Measurements from ENCODE around the gene PDIK1L.
"Not testable (repeated sequence)": the region's sequence is repeated elsewhere in the genome, so short reads cannot be mapped to it uniquely, and the experiment has no call there.

PDIK1L gene

DNA sequence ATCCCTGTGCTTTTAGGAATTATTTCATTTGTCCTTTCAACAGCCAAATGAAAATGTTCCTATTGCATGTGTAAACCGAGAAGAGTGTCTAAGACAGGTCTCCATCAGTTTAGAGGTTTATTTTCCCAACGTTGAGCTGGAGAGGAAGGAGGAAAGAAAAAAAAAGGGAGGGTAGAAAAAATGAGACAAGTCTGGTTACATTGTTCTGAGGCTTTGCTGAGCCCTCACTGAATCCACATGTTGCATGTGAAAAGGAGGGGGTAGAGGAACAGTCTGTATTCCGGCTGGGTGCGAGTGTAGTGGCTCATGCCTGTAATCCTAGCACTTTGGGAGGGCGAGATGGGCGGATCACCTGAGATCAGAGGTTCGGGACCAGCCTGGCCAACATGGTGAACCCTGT is 19.2 kb upstream of the PDIK1L start:
- no peak for DNase-seq

DNA sequence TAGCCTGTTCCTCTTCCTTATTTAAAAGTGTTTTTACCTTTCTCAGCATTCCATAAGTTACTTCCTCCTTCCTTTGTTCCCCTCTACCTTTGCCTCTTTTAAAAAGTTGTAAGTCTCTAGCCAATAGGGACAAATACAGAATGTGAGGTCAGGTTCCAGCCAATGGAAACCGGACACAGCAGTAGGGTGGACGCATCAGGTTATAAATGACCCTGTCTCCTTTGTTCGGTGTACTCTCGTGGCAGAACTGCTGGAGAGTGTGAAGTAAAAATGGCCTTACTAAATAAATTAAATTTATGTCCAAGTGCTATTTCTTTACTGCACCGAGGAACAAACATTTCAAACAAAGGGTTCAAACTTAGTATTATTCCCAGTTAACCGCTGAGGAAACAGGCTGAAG is 18.1 kb upstream of the PDIK1L start:
- DNase-seq = not testable (repeated sequence)

DNA sequence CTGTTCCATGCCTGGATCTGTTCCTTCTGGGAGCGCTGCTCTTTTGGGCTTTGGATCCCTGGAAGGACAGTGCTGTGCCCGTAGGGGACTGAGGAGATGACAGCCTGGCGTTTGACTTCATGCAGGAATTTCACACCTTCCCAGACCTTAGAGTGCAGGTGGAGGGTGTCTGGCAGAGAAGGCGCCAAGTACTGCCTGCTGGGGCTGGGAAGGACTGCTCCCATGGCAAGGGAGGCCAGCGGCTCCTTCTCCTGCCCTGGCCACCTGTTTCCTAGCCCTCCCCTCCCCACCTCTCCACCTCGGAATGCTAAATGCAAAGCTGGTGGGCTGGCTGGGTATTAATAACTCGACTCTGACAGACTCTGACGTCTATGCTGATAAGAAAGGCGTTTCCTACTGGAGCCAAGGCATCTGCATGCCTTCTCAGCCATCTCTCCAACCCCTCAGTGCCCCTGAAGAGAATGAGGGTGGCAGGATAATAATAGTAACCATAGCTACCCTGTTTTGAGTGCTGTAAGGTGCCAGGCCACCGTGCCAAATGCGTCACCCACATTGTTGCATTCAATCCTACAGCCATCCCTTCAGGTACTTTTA is 17.5 kb upstream of the PDIK1L start:
- no peak for DNase-seq

DNA sequence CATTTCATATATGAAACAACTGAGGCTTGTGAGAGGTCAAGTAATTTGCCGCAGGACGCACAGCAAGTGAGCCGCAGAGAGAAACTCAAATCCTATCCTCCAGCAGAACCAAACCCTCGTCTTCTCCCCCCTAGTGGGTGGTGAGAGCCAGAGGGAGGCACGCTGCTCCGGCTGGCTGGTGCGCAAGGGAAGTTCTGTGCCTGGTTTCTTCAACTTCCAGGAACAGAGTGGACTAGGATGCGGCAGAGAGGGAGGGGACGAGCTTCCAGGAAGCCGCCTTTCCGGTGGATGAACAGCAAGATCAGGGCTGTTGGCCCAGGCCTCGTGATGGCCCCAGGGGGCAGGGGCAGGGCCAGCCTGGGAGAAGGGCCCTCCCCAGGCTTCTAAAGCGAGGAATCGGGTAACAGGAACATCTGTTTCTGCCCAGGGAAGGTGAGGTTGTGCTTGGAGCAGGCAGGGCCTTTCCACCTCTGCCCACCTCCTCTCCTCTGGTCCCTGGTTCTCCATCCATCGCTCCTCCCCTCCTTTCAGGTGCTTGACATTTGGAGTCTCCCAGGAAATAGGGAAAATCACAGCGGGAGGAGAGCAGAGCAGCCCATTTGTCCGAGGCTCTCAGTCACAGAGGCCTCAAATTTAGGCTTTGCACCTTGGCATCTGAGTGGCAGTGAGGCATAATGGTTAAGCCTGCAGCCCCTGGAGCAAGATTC is 16.8 kb upstream of the PDIK1L start:
- peak; percentile 55 for DNase-seq

DNA sequence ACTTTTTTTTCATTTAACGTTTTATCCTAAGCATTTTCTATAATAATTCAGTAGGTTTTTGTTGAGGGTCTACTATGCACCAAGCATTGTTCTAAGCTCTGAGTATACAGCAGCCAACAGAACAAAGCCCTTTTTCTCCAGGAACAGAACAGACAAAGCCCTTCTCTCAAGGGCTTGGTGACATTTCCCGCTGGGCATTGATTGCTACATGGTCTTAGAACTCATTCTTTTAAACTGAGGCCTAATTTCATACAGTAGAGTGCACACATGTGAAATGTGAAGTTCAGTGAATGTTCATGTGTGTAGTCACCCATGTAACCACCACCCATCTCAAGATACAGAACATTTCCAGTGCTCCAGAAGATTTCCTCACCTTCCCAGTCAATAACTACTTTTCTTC is 15.2 kb upstream of the PDIK1L start:
- no peak for DNase-seq

DNA sequence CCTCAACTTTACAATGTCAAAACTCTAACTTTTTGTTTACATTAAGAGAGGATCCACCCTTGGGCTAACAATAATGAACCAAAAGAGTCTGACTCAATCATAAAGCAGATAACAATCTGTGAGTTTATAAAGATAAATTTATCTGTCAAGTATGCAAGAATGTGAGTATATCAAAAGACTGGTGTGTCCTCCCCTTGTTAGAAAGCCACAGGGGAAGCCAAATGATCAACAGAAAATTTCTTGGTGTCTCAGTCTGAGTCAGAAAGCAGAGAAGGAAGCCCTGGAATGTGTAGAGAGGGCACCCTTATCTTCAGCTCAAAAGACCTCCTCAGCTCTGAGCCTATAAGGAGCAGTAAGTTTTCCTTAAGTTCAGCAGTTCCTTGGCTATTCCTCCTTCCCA is 13.9 kb upstream of the PDIK1L start:
- peak; percentile 92 for DNase-seq

DNA sequence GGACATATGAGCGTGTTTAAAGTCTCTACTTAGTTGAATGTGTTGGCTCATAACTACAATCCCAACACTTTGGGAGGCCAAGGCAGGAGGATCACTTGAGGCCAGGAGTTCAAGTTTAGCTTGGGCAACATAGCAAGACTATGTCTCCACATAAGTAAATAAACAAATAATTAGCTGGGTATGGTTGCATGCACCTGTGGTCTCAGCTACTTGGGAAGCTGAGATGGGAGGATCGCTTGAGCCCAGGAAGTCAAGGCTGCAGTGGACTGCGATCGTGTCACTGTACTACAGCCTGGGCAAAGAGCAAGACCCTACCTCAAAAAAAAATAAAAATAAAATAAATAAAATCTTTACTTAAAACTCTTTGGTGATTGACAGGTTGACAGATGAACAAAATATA is 13.0 kb upstream of the PDIK1L start:
- no peak for DNase-seq

DNA sequence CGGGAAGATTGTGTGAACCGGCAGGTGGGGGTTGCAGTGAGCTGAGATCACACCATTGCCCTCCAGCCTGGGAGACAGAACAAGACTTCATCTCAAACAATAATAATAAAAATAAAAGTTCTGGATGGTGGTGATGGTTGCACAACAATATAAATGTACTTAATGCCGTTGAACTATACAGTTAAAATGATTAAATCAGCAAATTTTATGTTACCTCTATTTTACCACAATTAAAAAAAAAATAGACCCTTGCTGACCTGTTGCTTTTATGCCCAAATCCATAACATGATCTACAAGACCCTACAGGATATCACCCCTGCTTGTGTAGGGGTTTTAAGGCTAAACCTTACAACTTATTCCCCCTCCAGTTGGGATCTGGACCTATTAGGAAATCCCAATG is 11.8 kb upstream of the PDIK1L start:
- no peak for DNase-seq

DNA sequence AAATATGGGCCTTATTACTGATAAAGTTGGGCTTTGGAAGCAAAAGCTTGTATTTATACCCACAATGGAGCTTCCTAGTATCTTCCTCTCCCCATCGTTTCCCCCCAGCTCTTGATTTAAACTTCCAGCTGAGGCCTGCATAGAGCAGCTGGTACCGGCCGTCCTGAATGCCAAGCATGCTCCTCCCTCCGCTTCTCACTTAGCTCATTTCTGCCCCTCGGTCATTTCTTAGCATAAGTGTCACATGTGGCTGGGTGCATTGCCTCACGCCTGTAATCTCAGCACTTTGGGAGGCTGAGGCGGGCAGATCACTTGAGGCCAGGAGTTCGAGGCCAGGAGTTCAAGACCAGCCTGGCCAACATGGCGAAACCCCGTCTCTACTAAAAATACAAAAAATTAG is 11.4 kb upstream of the PDIK1L start:
- DNase-seq = not testable (repeated sequence)

DNA sequence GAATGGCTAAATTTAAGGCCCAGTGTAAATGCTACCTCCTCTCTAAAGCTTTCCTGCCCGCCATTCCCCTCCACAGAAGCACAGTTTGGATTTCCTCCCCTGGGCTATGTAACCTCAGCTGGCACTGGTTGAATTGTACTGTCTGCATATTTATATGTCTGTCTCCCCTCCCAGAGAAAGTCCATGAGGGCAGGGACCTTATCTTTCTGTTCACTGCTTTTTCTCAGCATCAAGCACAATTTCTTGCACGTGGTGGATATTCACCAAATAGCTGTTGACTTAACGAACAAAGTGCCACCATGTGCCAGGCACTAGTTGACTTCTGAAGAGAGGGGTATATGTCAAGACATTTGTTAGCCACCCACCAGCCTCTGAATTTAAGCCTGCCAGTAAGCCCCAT is 9.5 kb upstream of the PDIK1L start:
- peak; percentile 30 for DNase-seq

DNA sequence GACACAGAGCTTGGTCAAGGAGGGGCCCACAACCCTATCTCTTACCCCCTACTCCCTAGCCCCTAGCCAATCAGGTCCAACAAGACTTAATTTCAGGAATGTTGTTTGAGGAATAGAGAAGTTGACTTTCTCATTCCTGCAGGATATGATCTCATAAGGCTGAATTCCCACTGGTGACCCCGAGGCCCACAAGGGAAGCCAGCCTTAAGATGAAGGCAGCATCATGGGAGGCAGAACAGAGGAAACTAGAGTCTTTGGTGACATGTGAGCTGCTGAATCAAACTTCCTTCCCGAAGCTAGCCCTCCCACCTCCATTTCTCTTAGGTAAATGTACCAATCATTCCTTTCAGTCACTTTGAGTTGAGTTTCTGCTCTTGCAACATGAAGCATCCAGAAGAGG is 9.1 kb upstream of the PDIK1L start:
- peak; percentile 64 for DNase-seq

DNA sequence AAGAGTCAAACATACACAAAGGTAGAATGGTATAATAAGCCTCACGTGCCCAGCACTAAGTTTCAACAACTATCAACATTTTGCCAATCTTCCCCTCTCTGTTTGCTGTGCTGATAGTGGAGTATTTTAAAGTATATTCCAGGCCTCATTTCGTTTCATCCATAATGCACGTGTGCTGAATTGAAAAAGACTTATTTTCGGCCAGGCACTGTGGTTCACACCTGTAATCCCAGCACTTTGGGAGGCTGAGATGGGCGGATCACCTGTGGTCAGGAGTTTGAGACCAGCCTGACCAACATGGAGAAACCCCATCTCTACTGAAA is 6.4 kb upstream of the PDIK1L start:
- DNase-seq = not testable (repeated sequence)

DNA sequence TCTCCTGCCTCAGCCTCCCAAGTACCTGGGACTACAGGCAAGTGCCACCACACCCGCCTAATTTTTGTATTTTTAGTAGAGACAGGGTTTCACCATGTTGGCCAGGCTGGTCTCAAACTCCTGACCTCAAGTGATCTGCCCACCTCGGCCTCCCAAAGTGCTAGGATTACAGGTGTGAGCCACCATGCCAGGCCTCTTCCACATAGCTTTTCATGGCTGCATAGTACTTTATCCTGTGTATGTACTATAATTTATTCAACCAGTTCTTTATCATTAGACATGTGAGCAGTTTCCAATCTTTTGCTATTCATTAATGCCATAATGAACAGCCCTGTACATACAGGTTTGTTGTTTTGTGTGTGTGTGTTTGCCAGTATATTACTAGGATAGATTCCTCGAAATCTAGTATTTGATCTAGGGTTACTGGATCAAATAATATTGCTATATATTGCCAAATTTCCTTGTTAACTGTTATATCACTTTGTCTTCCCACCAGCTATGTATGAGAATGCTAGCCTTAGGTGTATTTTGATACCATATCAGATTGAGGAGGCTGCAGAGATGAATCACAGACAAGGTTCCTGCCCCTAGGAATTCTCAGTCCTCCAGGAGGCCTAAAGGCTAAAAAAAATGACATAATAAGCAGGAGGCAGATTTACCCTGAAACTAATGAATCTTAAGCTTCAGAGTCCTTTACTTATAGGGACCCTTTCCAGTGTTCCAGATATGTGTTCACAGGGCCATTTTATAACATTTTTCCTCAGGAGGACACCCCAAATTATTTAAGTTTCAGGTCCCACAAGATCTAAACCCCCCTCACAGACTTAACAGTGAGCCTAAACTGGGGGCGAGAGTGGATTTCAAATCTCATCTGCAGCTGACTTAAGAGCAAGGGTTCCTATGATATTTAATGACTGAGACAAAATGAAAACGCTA is 2.1 kb upstream of the PDIK1L start:
- no peak for DNase-seq

DNA sequence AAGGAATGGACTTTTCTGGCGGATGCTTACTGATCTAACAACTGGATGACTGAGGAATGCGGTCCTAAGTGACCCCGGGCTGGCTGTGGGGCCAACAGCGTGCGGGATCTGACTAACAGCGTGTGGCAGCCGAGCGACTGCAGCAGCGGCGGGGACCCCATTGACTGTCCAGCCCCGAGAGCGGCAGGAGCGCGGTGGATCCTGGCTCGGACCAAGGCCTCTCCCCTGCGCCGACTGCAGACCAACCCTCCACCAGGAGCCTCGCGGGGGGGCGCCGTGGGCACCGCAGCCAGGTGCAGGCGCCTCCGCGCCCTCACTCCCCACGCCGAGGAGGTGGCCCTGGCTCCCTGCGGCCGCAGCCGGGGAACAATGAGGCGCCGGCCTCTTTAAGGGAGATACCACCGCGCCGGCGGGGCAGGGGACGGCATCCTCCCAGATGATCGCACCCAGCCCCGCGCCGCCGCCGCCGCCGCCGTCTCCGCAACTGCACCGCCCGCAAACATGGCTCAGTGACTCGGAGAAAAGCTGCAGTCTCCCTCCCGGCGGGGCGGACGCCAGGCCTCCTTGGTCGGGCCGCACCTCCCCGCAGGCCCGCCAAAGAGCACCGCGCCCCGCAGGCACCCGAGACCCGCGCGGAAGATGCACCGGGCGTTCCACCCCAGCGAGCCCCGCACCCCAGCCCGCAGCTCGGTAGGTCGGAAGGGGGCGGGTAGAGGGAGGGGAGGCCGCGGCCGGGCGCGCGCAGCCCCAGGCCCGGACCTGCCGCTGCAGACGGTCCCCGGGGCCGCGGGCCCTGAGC is 694 bp upstream of the PDIK1L start:
- peak; percentile 74 for DNase-seq

DNA sequence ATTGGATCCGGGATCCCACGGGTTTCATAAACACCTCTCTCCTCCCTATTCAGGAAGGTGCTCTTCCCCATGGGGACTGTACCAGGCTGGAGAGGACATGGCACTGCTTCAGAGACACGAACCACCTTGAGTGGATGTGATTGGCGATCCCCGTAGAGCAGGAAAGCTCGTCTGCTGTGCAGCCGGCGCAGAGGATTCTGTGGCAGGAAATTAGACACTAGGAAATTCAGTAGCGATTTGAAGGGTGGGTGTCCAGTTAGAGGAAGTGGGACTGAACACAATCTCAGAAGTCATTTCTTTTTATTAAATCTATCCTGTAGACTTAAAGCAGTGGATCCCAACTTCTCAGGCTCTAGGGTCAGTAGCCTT is 767 bp downstream of the PDIK1L start:
- no peak for DNase-seq

DNA sequence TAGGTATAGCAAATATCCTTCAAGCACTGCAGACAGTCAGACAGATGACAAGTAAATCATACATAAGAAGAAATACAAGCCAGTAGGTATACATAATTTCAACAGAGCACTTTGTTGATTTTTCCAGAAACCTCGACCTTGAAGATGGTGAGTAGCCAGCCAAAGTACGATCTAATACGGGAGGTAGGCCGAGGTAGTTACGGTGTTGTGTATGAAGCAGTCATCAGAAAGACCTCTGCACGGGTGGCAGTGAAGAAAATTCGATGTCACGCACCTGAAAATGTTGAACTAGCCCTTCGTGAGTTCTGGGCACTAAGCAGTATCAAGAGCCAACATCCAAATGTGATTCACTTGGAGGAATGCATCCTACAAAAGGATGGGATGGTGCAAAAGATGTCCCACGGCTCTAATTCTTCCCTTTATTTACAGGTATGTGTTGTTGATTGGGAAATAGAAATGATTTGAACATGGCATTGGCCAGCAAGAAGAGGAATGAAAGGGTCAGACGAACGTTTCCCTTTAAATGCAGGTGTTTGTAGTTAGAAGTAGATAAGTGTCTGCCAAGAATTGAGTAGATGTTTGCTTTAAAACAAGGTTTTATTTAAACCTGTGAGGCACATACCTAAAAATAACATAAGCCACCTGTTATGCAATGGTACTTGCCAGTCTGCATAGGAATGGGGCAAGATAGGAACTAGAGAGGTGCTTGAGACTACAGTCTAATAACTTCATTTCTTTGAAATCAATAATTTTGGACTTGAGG is 2.7 kb downstream of the PDIK1L start:
- no peak for DNase-seq

DNA sequence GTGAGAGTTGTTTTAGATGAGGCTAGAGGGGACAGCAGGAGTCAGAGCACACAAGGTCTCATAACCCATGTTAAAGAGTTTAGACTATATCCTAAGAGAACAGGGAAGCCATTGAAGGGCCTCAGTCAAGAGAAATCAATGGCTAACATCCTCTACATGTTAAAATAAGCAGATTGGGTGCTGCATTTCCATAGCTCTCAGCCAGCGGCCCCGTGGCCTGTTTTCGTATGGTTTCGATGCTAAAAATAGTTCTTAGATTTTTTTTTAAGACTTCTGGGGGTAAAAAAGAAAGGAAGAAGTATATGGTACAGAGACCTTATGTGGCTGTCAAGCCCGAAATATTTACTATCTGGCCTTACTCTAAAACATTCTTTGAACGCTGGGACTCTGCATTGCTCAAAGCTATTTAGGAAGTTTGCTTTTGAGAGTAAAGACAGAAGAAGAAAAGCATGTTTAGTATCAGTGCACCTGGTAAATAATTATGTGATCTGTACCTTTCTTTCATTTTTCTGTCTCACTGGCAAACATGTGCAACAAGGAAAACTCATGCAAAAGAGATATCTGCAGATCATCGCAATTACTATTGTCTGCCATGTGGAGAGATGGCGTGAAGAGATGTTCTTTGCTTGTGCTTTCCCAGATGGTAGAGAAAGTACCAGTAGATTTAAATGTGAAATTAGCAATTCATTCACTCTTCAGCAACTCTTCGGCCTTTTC is 8.4 kb downstream of the PDIK1L start:
- DNase-seq = no peak

DNA sequence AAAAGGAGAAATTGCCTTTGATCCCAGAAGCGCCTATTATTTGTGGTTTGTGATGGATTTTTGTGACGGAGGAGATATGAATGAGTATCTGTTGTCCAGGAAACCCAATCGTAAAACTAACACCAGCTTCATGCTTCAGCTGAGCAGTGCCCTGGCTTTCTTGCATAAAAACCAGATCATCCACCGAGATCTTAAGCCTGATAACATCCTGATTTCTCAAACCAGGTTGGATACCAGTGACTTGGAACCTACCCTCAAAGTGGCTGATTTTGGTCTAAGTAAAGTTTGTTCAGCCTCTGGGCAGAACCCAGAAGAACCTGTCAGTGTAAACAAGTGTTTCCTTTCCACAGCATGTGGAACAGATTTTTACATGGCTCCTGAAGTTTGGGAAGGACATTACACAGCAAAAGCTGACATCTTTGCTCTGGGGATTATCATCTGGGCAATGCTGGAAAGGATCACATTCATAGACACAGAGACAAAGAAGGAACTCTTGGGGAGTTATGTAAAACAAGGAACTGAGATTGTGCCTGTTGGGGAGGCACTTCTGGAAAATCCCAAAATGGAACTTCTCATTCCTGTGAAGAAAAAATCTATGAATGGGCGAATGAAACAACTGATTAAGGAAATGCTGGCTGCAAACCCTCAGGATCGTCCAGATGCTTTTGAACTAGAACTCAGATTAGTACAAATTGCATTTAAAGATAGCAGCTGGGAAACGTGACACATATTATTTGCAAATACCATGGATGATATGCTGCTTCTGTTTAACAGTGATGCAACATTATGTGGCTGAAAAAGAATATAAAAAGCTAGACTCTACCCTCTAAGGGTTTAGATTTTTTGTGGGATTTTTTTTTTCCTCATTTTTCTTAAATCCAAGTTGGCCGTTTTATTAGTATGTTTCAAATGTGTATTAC is 10.5 kb downstream of the PDIK1L start:
- DNase-seq = no peak

DNA sequence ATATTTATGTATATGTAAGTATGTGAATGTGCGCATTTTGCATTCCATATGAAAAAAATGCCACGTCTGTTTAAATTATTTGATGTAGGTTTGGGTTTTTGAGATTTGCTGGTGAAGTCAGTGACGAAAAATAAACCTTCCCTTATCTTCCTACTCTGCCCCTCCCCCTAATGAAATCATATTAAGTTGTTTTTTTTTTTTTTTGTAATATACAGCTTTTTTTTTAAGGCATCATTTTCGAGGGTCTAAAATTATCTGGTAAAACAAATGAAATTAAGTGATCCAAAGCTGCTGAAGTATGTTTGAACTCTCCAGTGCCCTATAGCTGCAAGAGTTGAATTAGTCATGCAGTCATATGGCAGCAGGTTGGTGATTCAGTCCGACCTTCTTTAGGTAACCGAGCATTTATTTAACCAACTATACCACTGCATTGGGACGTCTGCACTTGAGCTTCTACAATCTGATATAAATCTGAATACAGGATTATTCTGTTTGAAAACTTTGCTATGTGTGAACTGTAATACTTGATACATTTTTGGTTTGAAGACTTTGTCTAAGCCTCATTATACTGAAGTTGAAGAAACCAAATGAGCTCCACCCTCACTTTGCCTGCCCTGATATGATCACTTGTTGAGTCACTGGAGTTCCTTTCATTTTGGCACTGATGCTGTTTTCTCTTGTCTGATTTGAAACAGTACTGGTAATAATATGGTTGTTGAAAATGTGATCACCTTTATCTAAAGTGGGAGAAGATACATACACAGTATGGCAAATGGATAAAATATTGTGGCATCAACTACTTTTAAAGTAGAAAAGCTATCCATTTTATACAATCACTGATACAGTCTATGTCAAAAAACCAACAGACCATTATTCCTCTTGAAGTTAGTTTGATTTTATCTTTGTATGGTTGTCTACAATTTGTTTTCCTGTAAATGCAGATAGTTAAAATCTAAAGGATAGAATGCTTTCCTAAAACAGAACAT is 11.7 kb downstream of the PDIK1L start:
- DNase-seq = peak; percentile 48

Data from EL (cell line).